Measurements from ENCODE around the gene FAM50B. TPM values are rescaled to one million over a fixed set of nuclear protein-coding genes. Genes with fewer than 3 reads are reported as not detected.

The FAM50B gene
- total RNA-seq, 4 donors from 2014 or later, result 4.6 to 12.9 (median 11.8) TPM

GRCh38 chr6:3873051-3873450 lies 23.9 kb downstream of the FAM50B start:
- WGBS, 2 donors, result 84 to 92% methylated on average over 4 of the region's 4 CpGs
- intact Hi-C loops (cut with DNase I), result no loop called here
- Histone ChIP-seq H3K9me3 (no peaks in the 10 kb centered on the region), H3K36me3 (no peaks in the 10 kb centered on the region), H3K27me3 (peaks cover 0 to 13% (median 0%) of the 10 kb centered on the region in 4 donors), H3K4me3 (no peak overlapping the region), H3K4me1 (no peaks in the 10 kb centered on the region), H3K27ac (no peak overlapping the region)
- no peak for DNase-seq
- TF ChIP-seq POLR2A (IDR thresholded peaks at IDR 0.05), result no peak
- TF ChIP-seq CTCF (IDR thresholded peaks at IDR 0.05), result no peak

- intact Hi-C loops (cut with DNase I), result no loop called here
- no peak for DNase-seq
- TF ChIP-seq CTCF (IDR thresholded peaks at IDR 0.05) (no peak), POLR2A (IDR thresholded peaks at IDR 0.05) (no peak)
- no peaks in the 10 kb centered on the region for H3K36me3 ChIP-seq
- WGBS, 2 donors, result 73 to 85% methylated on average over 4 of the region's 4 CpGs
- H3K4me1 ChIP-seq, result no peaks in the 10 kb centered on the region
- H3K27ac ChIP-seq, result no peak overlapping the region
- H3K4me3 ChIP-seq, result no peak overlapping the region
- peaks cover 0 to 9% (median 0%) of the 10 kb centered on the region in 4 donors for H3K27me3 ChIP-seq
- no peaks in the 10 kb centered on the region for H3K9me3 ChIP-seq
Observed at GRCh38 chr6:3874069-3874468, 24.9 kb downstream of the FAM50B start.

- H3K27ac ChIP-seq, result peak overlapping the region in 1 of 4 donors; percentile 51
- no peaks in the 10 kb centered on the region for H3K36me3 ChIP-seq
- DNase-seq, result no peak
- no peak overlapping the region for H3K4me3 ChIP-seq
- peaks cover 0 to 7% (median 0%) of the 10 kb centered on the region in 4 donors for H3K27me3 ChIP-seq
- intact Hi-C loops (cut with DNase I), result no loop called here
- 91 to 94% methylated on average over 5 of the region's 5 CpGs for WGBS, 2 donors
- no peaks in the 10 kb centered on the region for H3K9me3 ChIP-seq
- no peaks in the 10 kb centered on the region for H3K4me1 ChIP-seq
- TF ChIP-seq POLR2A (IDR thresholded peaks at IDR 0.05), result no peak
Observed at GRCh38 chr6:3875486-3875885, 26.3 kb downstream of the FAM50B start.

- TF ChIP-seq POLR2A (IDR thresholded peaks at IDR 0.05) (no peak), CTCF (IDR thresholded peaks at IDR 0.05) (no peak)
- Histone ChIP-seq H3K36me3 (no peaks in the 10 kb centered on the region), H3K9me3 (no peaks in the 10 kb centered on the region), H3K4me3 (no peak overlapping the region), H3K4me1 (no peaks in the 10 kb centered on the region), H3K27me3 (peaks cover 0 to 8% (median 0%) of the 10 kb centered on the region in 4 donors), H3K27ac (peak overlapping the region in 1 of 4 donors; percentile 54)
- DNase-seq, result no peak
- 77% methylated on average over 10 of the region's 10 CpGs for WGBS, 2 donors
- intact Hi-C loops (cut with DNase I), result no loop called here
Observed at GRCh38 chr6:3876101-3876500, 26.9 kb downstream of the FAM50B start.

GRCh38 chr6:3876866-3877265 lies 27.7 kb downstream of the FAM50B start:
- DNase-seq, result no peak
- H3K4me1 ChIP-seq, result no peaks in the 10 kb centered on the region
- H3K4me3 ChIP-seq, result no peak overlapping the region
- peak overlapping the region in 1 of 4 donors; percentile 54 for H3K27ac ChIP-seq
- WGBS, 2 donors, result 53 to 55% methylated on average over 4 of the region's 4 CpGs
- intact Hi-C loops (cut with DNase I), result no loop called here
- TF ChIP-seq POLR2A (IDR thresholded peaks at IDR 0.05) (no peak), CTCF (IDR thresholded peaks at IDR 0.05) (no peak)
- no peaks in the 10 kb centered on the region for H3K9me3 ChIP-seq
- H3K27me3 ChIP-seq, result peaks cover 0 to 11% (median 0%) of the 10 kb centered on the region in 4 donors
- H3K36me3 ChIP-seq, result no peaks in the 10 kb centered on the region

Measured in esophagus squamous epithelium (tissue), 5 donors.